Fibroblast of the aortic adventitia (primary cell): ENCODE data around the gene PROK1. TPM values are rescaled to one million over a fixed set of nuclear protein-coding genes. Genes with fewer than 3 reads are reported as not detected.
A peak's percentile ranks its signal among the peaks of the same experiment; 100 is the strongest.

Source experiments
- DNase-seq: peaks from one replicate; pipeline ENCODE4 v3.0.0-alpha.2; 2010; ENCODE audit warnings: low read depth
- H3K4me3 ChIP-seq: 2 replicates; pipeline ENCODE4 v1.5.1; 2011; ENCODE audit warnings: low read depth, mild to moderate bottlenecking, control low read depth, low read length, moderate library complexity
- CTCF ChIP-seq: IDR thresholded peaks from 2 replicates; pipeline ENCODE4 v1.5.1; 2011; ENCODE audit warnings: mild to moderate bottlenecking, low read length, control low read depth, inconsistent platforms; ENCODE audit not compliant: insufficient read depth
- total RNA-seq: library from RNA; depleted of rRNA; stranded (reverse); fragments of >200 nt; gene quantifications from 2 replicates; pipeline ENCODE4 v1.2.3, GENCODE V29; 2012; ENCODE audit warnings: low replicate concordance

The PROK1 gene
- total RNA-seq, 1 donor: not detected

GRCh38 chr1:110454328-110454727 is 3.4 kb downstream of the PROK1 start:
- H3K4me3 ChIP-seq: no peak overlapping the region
- DNase-seq: no peak
- TF ChIP-seq CTCF: no peak

GRCh38 chr1:110455151-110455550 is 4.2 kb downstream of the PROK1 start:
- DNase-seq: no peak
- peak; percentile 12 for TF ChIP-seq CTCF
- no peak overlapping the region for H3K4me3 ChIP-seq

GRCh38 chr1:110457206-110457605 is 6.3 kb downstream of the PROK1 start:
- no peak for TF ChIP-seq CTCF

GRCh38 chr1:110460253-110461220 is 9.6 kb downstream of the PROK1 start:
- no peak overlapping the region for H3K4me3 ChIP-seq
- peak; percentile 87 for DNase-seq
- TF ChIP-seq CTCF: peak; percentile 97

More at GRCh38 chr1:110457206-110457605, 6.3 kb downstream of the PROK1 start:
- no peak for DNase-seq
- H3K4me3 ChIP-seq: no peak overlapping the region

- H3K4me3 ChIP-seq: no peak overlapping the region
- no peak for DNase-seq
- no peak for TF ChIP-seq CTCF
These were observed 11.1 kb downstream of the PROK1 start for GRCh38 chr1:110462093-110462492.

GRCh38 chr1:110462964-110463363 is 12.0 kb downstream of the PROK1 start:
- peak; percentile 35 for DNase-seq
- TF ChIP-seq CTCF: peak; percentile 29
- no peak overlapping the region for H3K4me3 ChIP-seq

- no peak overlapping the region for H3K4me3 ChIP-seq
- no peak for DNase-seq
- TF ChIP-seq CTCF: no peak
These were observed 12.8 kb downstream of the PROK1 start for GRCh38 chr1:110463725-110464124.
